Gastrocnemius medialis (tissue), 4 donors: ENCODE results near the gene OGG1. TPM values are rescaled to one million over a fixed set of nuclear protein-coding genes. Genes with fewer than 3 reads are reported as not detected.
A peak's percentile ranks its signal among the peaks of the same experiment; 100 is the strongest.

Experiments
- ATAC-seq, 2 donors: fragments of 150-250 bp; one replicate each; pipeline ENCODE4 v1.9.1; 2016
- DNase-seq, 2 donors: peaks; one replicate each; pipeline ENCODE4 v3.0.0-alpha.2; 2019
- H3K27ac ChIP-seq, 4 donors: fragments of 200-600 bp; sonication (generic); 1 replicate in 1 of 4; 2 replicates in 3 of 4; pipeline ENCODE4 v1.5.1; 2016 to 2018; ENCODE audit warnings: mild to moderate bottlenecking in 2 of 4, moderate library complexity in 1 of 4
- H3K27me3 ChIP-seq, 3 donors: fragments of 200-600 bp; sonication (generic) in 2 of 3; 1 replicate in 1 of 3; 2 replicates in 2 of 3; pipeline versions ENCODE4 v1.5.1 to v1.6.0; 2016 to 2019; ENCODE audit warnings: mild to moderate bottlenecking in 1 of 3, moderate library complexity in 1 of 3
- H3K36me3 ChIP-seq, 2 donors: fragments of 200-600 bp; sonication (generic) in 1 of 2; one replicate each; pipeline ENCODE4 v1.5.1; 2017 to 2018
- H3K4me1 ChIP-seq, 2 donors: fragments of 200-600 bp; sonication (generic) in 1 of 2; one replicate each; pipeline ENCODE4 v1.5.1; 2016 to 2017; ENCODE audit warnings: mild to moderate bottlenecking in 2 of 2
- H3K4me3 ChIP-seq, 4 donors: fragments of 200-600 bp; sonication (generic) in 3 of 4; 1 replicate in 1 of 4; 2 replicates in 3 of 4; pipeline ENCODE4 v1.5.1; 2016 to 2019; ENCODE audit warnings: mild to moderate bottlenecking in 2 of 4
- H3K9me3 ChIP-seq, 3 donors: fragments of 200-600 bp; sonication (generic) in 2 of 3; 1 replicate in 1 of 3; 2 replicates in 2 of 3; pipeline ENCODE4 v1.5.1; 2016 to 2019
- CTCF ChIP-seq, 5 experiments: fragments of 450-650 bp in 3 of 5; fragments of 200-600 bp in 2 of 5; sonication (generic) in 2 of 5; IDR thresholded peaks in 4 of 5; conservative IDR thresholded peaks in 1 of 5; 1 replicate in 4 of 5; 2 replicates in 1 of 5; pipeline ENCODE4 v1.5.1; 2016 to 2019; ENCODE audit warnings: antibody characterized with exemption in 5 of 5, mild to moderate bottlenecking in 3 of 5, moderate library complexity in 3 of 5
- POLR2A ChIP-seq, 2 donors: fragments of 450-650 bp; IDR thresholded peaks; one replicate each; pipeline ENCODE4 v1.6.1; 2017; ENCODE audit warnings: antibody characterized with exemption in 2 of 2, mild to moderate bottlenecking in 2 of 2, moderate library complexity in 2 of 2
- in situ Hi-C, 4 donors: fragments of 200-750 bp; cut with MboI; loops; one replicate each; pipeline versions ENCODE4 v1.15.0 to v1.8.0; 2017; ENCODE audit warnings: low sequenced_read_pairs in 4 of 4
- intact Hi-C: fragments of 100-400 bp; cut with DNase I; formaldehyde crosslinking; loops from one replicate; pipeline ENCODE4 v1.15.1; 2023; ENCODE audit warnings: low total_unique reads
- total RNA-seq, 4 donors: library from RNA; depleted of rRNA; stranded (reverse); fragments of >200 nt; gene quantifications; one replicate each; pipeline versions ENCODE4 v1.1.0 to v1.2.3, GENCODE V29; 2016

Gene OGG1
- 10 to 100 TPM in 1 of 4 donors, 1 to 10 TPM in 3; 4.1 to 13.3 (median 7.4) TPM for total RNA-seq

GRCh38 chr3:9749645-9750555 lies at the start of gene OGG1:
Gene OGG1 (plus strand): TSS chr3:9749952. CDS start chr3:9750287, 335 bp downstream.
- TF ChIP-seq CTCF (IDR thresholded peaks at IDR 0.05 in 4 of 5, conservative IDR thresholded peaks at IDR 0.05 in 1 of 5): no peak
- peak; percentile 56 to 74 for TF ChIP-seq POLR2A (IDR thresholded peaks at IDR 0.05)
- Histone ChIP-seq H3K27me3 (no peaks in the 10 kb centered on the region), H3K36me3 (peaks cover 2 to 55% of the 10 kb centered on the region in 2 donors), H3K9me3 (no peaks in the 10 kb centered on the region), H3K4me3 (peak within 1 kb of the TSS; percentile 77 to 95 (median 84)), H3K27ac (peak within 1 kb of the TSS; percentile 88 to 99 (median 97)), H3K4me1 (peaks cover 19 to 23% of the 10 kb centered on the region in 2 donors)
- DNase-seq: peak; percentile 98
- intact Hi-C loops: loop anchor here (1.0 to 2.0 kb wide), 4 partner anchors 19 to 101 kb away; partner anchors contain the start of genes BRPF1, MTMR14, RPUSD3 and TADA3
- in situ Hi-C loops: no loop called here
- peak; percentile 98 for ATAC-seq

GRCh38 chr3:9700536-9700935 lies 49.2 kb upstream of the OGG1 start:
- TF ChIP-seq POLR2A (IDR thresholded peaks at IDR 0.05) (no peak), CTCF (IDR thresholded peaks at IDR 0.05 in 4 of 5, conservative IDR thresholded peaks at IDR 0.05 in 1 of 5) (no peak)
- peaks cover 8 to 11% of the 10 kb centered on the region in 2 donors for H3K4me1 ChIP-seq
- H3K27me3 ChIP-seq: peaks cover 8 to 14% (median 14%) of the 10 kb centered on the region in 3 donors
- peaks cover 0 to 55% of the 10 kb centered on the region in 2 donors for H3K36me3 ChIP-seq
- no peak overlapping the region for H3K27ac ChIP-seq
- H3K9me3 ChIP-seq: no peaks in the 10 kb centered on the region
- in situ Hi-C loops (no loop called here), intact Hi-C loops (no loop called here)
- ATAC-seq (no peak), DNase-seq (no peak)
- H3K4me3 ChIP-seq: no peak overlapping the region

GRCh38 chr3:9701006-9701405 lies 48.7 kb upstream of the OGG1 start:
- Histone ChIP-seq H3K27ac (no peak overlapping the region), H3K36me3 (peaks cover 0 to 53% of the 10 kb centered on the region in 2 donors), H3K4me3 (no peak overlapping the region), H3K4me1 (peaks cover 8 to 11% of the 10 kb centered on the region in 2 donors), H3K27me3 (peaks cover 8 to 15% (median 14%) of the 10 kb centered on the region in 3 donors), H3K9me3 (no peaks in the 10 kb centered on the region)
- DNase-seq (no peak), ATAC-seq (no peak)
- intact Hi-C loops (no loop called here), in situ Hi-C loops (no loop called here)
- no peak for TF ChIP-seq POLR2A (IDR thresholded peaks at IDR 0.05)
- no peak for TF ChIP-seq CTCF (IDR thresholded peaks at IDR 0.05 in 4 of 5, conservative IDR thresholded peaks at IDR 0.05 in 1 of 5)

GRCh38 chr3:9701711-9702110 lies 48.0 kb upstream of the OGG1 start:
- Histone ChIP-seq H3K4me3 (no peak overlapping the region), H3K27ac (no peak overlapping the region), H3K4me1 (peaks cover 8 to 11% of the 10 kb centered on the region in 2 donors), H3K9me3 (no peaks in the 10 kb centered on the region), H3K27me3 (peaks cover 8 to 15% (median 14%) of the 10 kb centered on the region in 3 donors), H3K36me3 (peaks cover 0 to 47% of the 10 kb centered on the region in 2 donors)
- in situ Hi-C loops (no loop called here), intact Hi-C loops (no loop called here)
- DNase-seq (no peak), ATAC-seq (no peak)
- no peak for TF ChIP-seq POLR2A (IDR thresholded peaks at IDR 0.05)
- TF ChIP-seq CTCF (IDR thresholded peaks at IDR 0.05 in 4 of 5, conservative IDR thresholded peaks at IDR 0.05 in 1 of 5): no peak
